Adrenal gland (tissue), 12 donors: Measurements from ENCODE around the gene MRPS24. TPM values are rescaled to one million over a fixed set of nuclear protein-coding genes. Genes with fewer than 3 reads are reported as not detected.

Experiments used
- DNase-seq, 7 donors: peaks; one replicate each; pipeline ENCODE4 v3.0.0-alpha.2; 2019 to 2020
- H3K27ac ChIP-seq, 5 donors: fragments of 200-600 bp; sonication (generic) in 4 of 5; 1 replicate in 3 of 5; 2 replicates in 2 of 5; pipeline versions ENCODE4 v1.5.1 to v1.8.0; 2016 to 2020; ENCODE audit warnings: mild to moderate bottlenecking in 1 of 5
- H3K27me3 ChIP-seq: fragments of 200-600 bp; 2 replicates; pipeline ENCODE4 v1.8.0; 2021
- H3K36me3 ChIP-seq, 2 donors: fragments of 200-600 bp; replicated peaks in 1 of 2; 1 replicate in 1 of 2; 2 replicates in 1 of 2; pipeline versions ENCODE4 v1.5.1 to v1.8.0; 2018 to 2022
- H3K4me1 ChIP-seq, 2 donors: fragments of 200-600 bp; replicated peaks in 1 of 2; 1 replicate in 1 of 2; 2 replicates in 1 of 2; pipeline versions ENCODE4 v1.5.1 to v1.8.0; 2018 to 2021
- H3K4me3 ChIP-seq, 4 donors: fragments of 200-600 bp; sonication (generic) in 3 of 4; one replicate each; pipeline ENCODE4 v1.5.1; 2016 to 2018
- H3K9me3 ChIP-seq, 3 donors: fragments of 200-600 bp; sonication (generic) in 1 of 3; replicated peaks in 1 of 3; 1 replicate in 2 of 3; 2 replicates in 1 of 3; pipeline versions ENCODE4 v1.5.1 to v1.8.0; 2016 to 2021
- CTCF ChIP-seq, 6 experiments: fragments of 450-650 bp in 4 of 6; fragments of 200-600 bp in 2 of 6; sonication (generic) in 1 of 6; IDR thresholded peaks; 1 replicate in 5 of 6; 2 replicates in 1 of 6; pipeline versions ENCODE4 v1.5.1 to v1.8.0; 2016 to 2021; ENCODE audit warnings: antibody characterized with exemption in 6 of 6, mild to moderate bottlenecking in 2 of 6, moderate library complexity in 1 of 6
- POLR2A ChIP-seq, 2 donors: fragments of 450-650 bp; IDR thresholded peaks; one replicate each; pipeline ENCODE4 v1.6.1; 2017; ENCODE audit warnings: antibody characterized with exemption in 2 of 2, mild to moderate bottlenecking in 2 of 2, moderate library complexity in 1 of 2
- WGBS, 4 donors: extraction: QIAGEN DNeasy Blood & Tissue Kit in 2 of 4; methylation state at CpG; one replicate each; pipeline versions ENCODE4 v1.1.5 to v1.1.7; 2013 to 2017; 5-methylcytosine and 5-hydroxymethylcytosine counted together
- intact Hi-C, 2 donors: fragments of 100-400 bp; cut with DNase I; formaldehyde crosslinking; loops; one replicate each; pipeline versions ENCODE4 v1.14.1 to v1.15.0; 2022 to 2023
- polyA plus RNA-seq, 3 donors: library from polyadenylated mRNA; stranded (reverse); fragments of 200-250 nt in 2 of 3; fragments of 350-450 nt in 1 of 3; fragmentation: Illumina TruSeq in 1 of 3; extraction: RNeasy Lipid Tissue Mini Kit (QIAGEN cat#74804) in 1 of 3; gene quantifications; one replicate each; pipeline ENCODE4 v1.2.3, GENCODE V29; 2013 to 2014
- total RNA-seq, 9 donors: library from RNA; depleted of rRNA in 4 of 9; stranded (reverse); fragments of >200 nt in 4 of 9; fragments of 120-200 nt in 1 of 9; fragmentation: NEBNext Ultra II Directional in 1 of 9; extraction: Animal tissue kit (Norgen Biotek cat#: 25700) in 1 of 9; gene quantifications; one replicate each; pipeline versions ENCODE4 v1.1.0 to v1.2.4, GENCODE V29; 2013 to 2023
- donor health status: healthy with polysubstance abuse.
- donor health status: Bipolar disorder and iron deficiency.
- donor health status: DM: yes; HTN: yes; CAD: no.
- donor health status: DM: no; HTN: no; CAD: no.
- donor health status: DM: no; HTN: no; CAD: no.
- donor health status: DM: yes; HTN: yes; CAD: no.

Gene MRPS24
- total and polyA plus RNA-seq, 12 donors, result 72.5 to 356 (median 195) TPM

GRCh38 chr7:43856996-43857395 is 12.3 kb downstream of the MRPS24 start:
- intact Hi-C loops, result no loop called here
- Histone ChIP-seq H3K36me3 (no peaks in the 10 kb centered on the region), H3K27me3 (no peaks in the 10 kb centered on the region), H3K4me1 (no peaks in the 10 kb centered on the region), H3K4me3 (no peak overlapping the region), H3K9me3 (no peaks in the 10 kb centered on the region), H3K27ac (no peak overlapping the region)
- WGBS, 4 donors, result 69 to 97% (median 88%) methylated on average over 1 of the region's 1 CpG
- DNase-seq, result no peak
- no peak for TF ChIP-seq CTCF (IDR thresholded peaks at IDR 0.05)

GRCh38 chr7:43856316-43856715 is 13.0 kb downstream of the MRPS24 start:
- WGBS, 4 donors, result 74 to 95% (median 89%) methylated on average over 4 of the region's 4 CpGs
- no peaks in the 10 kb centered on the region for H3K27me3 ChIP-seq
- H3K36me3 ChIP-seq, result no peaks in the 10 kb centered on the region
- no peak for DNase-seq
- intact Hi-C loops, result no loop called here
- no peaks in the 10 kb centered on the region for H3K4me1 ChIP-seq
- H3K4me3 ChIP-seq, result no peak overlapping the region
- no peaks in the 10 kb centered on the region for H3K9me3 ChIP-seq
- H3K27ac ChIP-seq, result no peak overlapping the region
- TF ChIP-seq POLR2A (IDR thresholded peaks at IDR 0.05), result no peak
- TF ChIP-seq CTCF (IDR thresholded peaks at IDR 0.05), result no peak

- no peak for TF ChIP-seq CTCF (IDR thresholded peaks at IDR 0.05)
- H3K4me3 ChIP-seq, result no peak overlapping the region
- H3K27ac ChIP-seq, result no peak overlapping the region
- H3K9me3 ChIP-seq, result no peaks in the 10 kb centered on the region
- no peak for DNase-seq
- H3K27me3 ChIP-seq, result no peaks in the 10 kb centered on the region
- intact Hi-C loops, result no loop called here
- H3K4me1 ChIP-seq, result no peaks in the 10 kb centered on the region
- no peaks in the 10 kb centered on the region for H3K36me3 ChIP-seq
Observed at GRCh38 chr7:43855176-43855575, 14.1 kb downstream of the MRPS24 start.

- Histone ChIP-seq H3K4me3 (no peak overlapping the region), H3K36me3 (no peaks in the 10 kb centered on the region), H3K27me3 (no peaks in the 10 kb centered on the region), H3K4me1 (no peaks in the 10 kb centered on the region), H3K27ac (no peak overlapping the region), H3K9me3 (no peaks in the 10 kb centered on the region)
- TF ChIP-seq POLR2A (IDR thresholded peaks at IDR 0.05) (no peak), CTCF (IDR thresholded peaks at IDR 0.05) (no peak)
- intact Hi-C loops, result no loop called here
- 88 to 96% (median 90%) methylated on average over 2 of the region's 2 CpGs for WGBS, 4 donors
- no peak for DNase-seq
Observed at GRCh38 chr7:43851805-43852204, 17.5 kb downstream of the MRPS24 start.
